NCI-H1436 (cell line): ENCODE measurements around the gene NEURL4.

ENCODE experiments used
- DNase-seq: peaks from one replicate; lab custom pipeline; 2025; lab: John Stamatoyannopoulos, UW

The NEURL4 gene

GRCh38 chr17:7279448-7279847, 49.7 kb downstream of the NEURL4 start:
- no peak for DNase-seq

- no peak for DNase-seq
Observed at GRCh38 chr17:7266784-7267183, 62.4 kb downstream of the NEURL4 start.
